ENCODE data around the gene MYO6. TPM values are rescaled to one million over a fixed set of nuclear protein-coding genes. Genes with fewer than 3 reads are reported as not detected.

MYO6 gene
- total and polyA plus RNA-seq, 2 of the 8 experiments (the other 6 are each of a cell fraction or from before 2014, with no cell fraction given): 8.3 to 21.9 TPM

- DNase-seq (ENCODE audit: low read depth in 1 of 2, low spot score in 2 of 2) (no peak), FAIRE-seq (no peak)
- no peaks in the 10 kb centered on the region for H4K20me1 ChIP-seq (replicated peaks in 1 of 2; ENCODE audit: control insufficient read depth in 1 of 2, insufficient read depth in 2 of 2, low read length in 2 of 2)
- no peak overlapping the region for H3K56ac ChIP-seq (replicated peaks; ENCODE audit: insufficient read length, low read depth, low read length)
- 79% methylated on average over 1 of the region's 1 CpG; no CpG with 5 or more reads in 1 of the 2 experiments for WGBS, 2 experiments (ENCODE audit: extremely low coverage in 1 of 2, insufficient coverage in 1 of 2, insufficient read length in 1 of 2, insufficient replicate concordance in 2 of 2, low coverage in 1 of 2, low lambda C conversion rate in 2 of 2, missing lambda C conversion rate in 1 of 2)
- no peaks in the 10 kb centered on the region for H3K23me2 ChIP-seq (ENCODE audit: low read depth, low read length)
- no peaks in the 10 kb centered on the region for H3K36me3 ChIP-seq (ENCODE audit: control insufficient read depth in 2 of 4, insufficient read depth in 4 of 4, low read length in 3 of 4)
- H2BK5ac ChIP-seq (ENCODE audit: low read depth, low read length): no peak overlapping the region
- H4K8ac ChIP-seq (ENCODE audit: extremely low read depth, insufficient read depth, low read length): no peak overlapping the region
- no peak overlapping the region for H2AFZ ChIP-seq (ENCODE audit: low read length)
- H2BK20ac ChIP-seq (ENCODE audit: low read length): no peak overlapping the region
- H2BK15ac ChIP-seq (ENCODE audit: low read length): no peak overlapping the region
- no peaks in the 10 kb centered on the region for H3K27me3 ChIP-seq (replicated peaks in 1 of 4; ENCODE audit: control insufficient read depth in 3 of 4, extremely low read depth in 1 of 4, insufficient read depth in 3 of 4, low read length in 3 of 4)
- H3K23ac ChIP-seq (ENCODE audit: insufficient read length): no peak overlapping the region
- H3K14ac ChIP-seq (ENCODE audit: insufficient read length): no peak overlapping the region
- H2BK12ac ChIP-seq (ENCODE audit: low read depth, low read length): no peak overlapping the region
- H3K4me2 ChIP-seq (ENCODE audit: insufficient read depth in 1 of 2, low read depth in 2 of 2, low read length in 2 of 2): no peak overlapping the region
- H2BK120ac ChIP-seq (replicated peaks; ENCODE audit: low read depth, low read length): no peak overlapping the region
- H3K9ac ChIP-seq (replicated peaks in 1 of 4; ENCODE audit: extremely low read depth in 1 of 4, low read depth in 3 of 4, low read length in 3 of 4): no peak overlapping the region
- CTCF ChIA-PET (ENCODE audit: partially characterized antibody): interaction anchor here (0.7 kb wide), 1 partner anchor 37 kb away, joined by 3 read pairs; no protein-coding TSS in a partner anchor
- no peaks in the 10 kb centered on the region for H3K79me2 ChIP-seq (ENCODE audit: control insufficient read depth in 1 of 2, insufficient read depth in 2 of 2, low read length in 2 of 2)
- no peaks in the 10 kb centered on the region for H3K9me3 ChIP-seq (ENCODE audit: insufficient read depth in 2 of 2, low read depth in 1 of 2, low read length in 1 of 2)
- H4K91ac ChIP-seq (replicated peaks; ENCODE audit: insufficient read length, low read length): no peak overlapping the region
- H3K18ac ChIP-seq (ENCODE audit: extremely low read depth, low read length): no peak overlapping the region
- no peaks in the 10 kb centered on the region for H3K4me1 ChIP-seq (replicated peaks in 1 of 4; ENCODE audit: control insufficient read depth in 3 of 4, insufficient read depth in 4 of 4, low read length in 3 of 4)
- no peak overlapping the region for H3K4me3 ChIP-seq (ENCODE audit: extremely low read depth in 1 of 4, insufficient read depth in 2 of 4, low read depth in 3 of 4, low read length in 4 of 4)
- no peaks in the 10 kb centered on the region for H3K79me1 ChIP-seq (ENCODE audit: low read depth, low read length)
- H4K5ac ChIP-seq (ENCODE audit: insufficient read length, low read depth, low read length): no peak overlapping the region
- no peak overlapping the region for H2AK5ac ChIP-seq (ENCODE audit: low read depth, low read length)
- H3K4ac ChIP-seq (replicated peaks; ENCODE audit: insufficient read length, low read depth, low read length): no peak overlapping the region
- no peak overlapping the region for H3K27ac ChIP-seq (ENCODE audit: low read depth, low read length)
- POLR2A ChIA-PET (ENCODE audit: partially characterized antibody): interaction anchor here (0.6 kb wide), 1 partner anchor 1039 kb away, joined by 4 read pairs; no protein-coding TSS in a partner anchor
- no peak for TF ChIP-seq MAFK (IDR thresholded peaks at IDR 0.05; ENCODE audit: low read depth, low read length)
- TF ChIP-seq CBX5 (IDR thresholded peaks at IDR 0.05; ENCODE audit: low read depth, low read length): no peak
- no peak for TF ChIP-seq SP4 (IDR thresholded peaks at IDR 0.05; ENCODE audit: low read length)
- no peak for TF ChIP-seq FOSL1 (IDR thresholded peaks at IDR 0.05; ENCODE audit: insufficient read depth, low read depth, low read length)
- no peak for TF ChIP-seq E2F6 (IDR thresholded peaks at IDR 0.05)
- no peak for TF ChIP-seq GTF2F1 (IDR thresholded peaks at IDR 0.05; ENCODE audit: borderline replicate concordance, low read depth, low read length)
- TF ChIP-seq CTCF (IDR thresholded peaks at IDR 0.05; ENCODE audit: control extremely low read depth in 1 of 3, insufficient read depth in 1 of 3, low read depth in 1 of 3, low read length in 3 of 3): no peak
Measured at GRCh38 chr6:75856902-75857301, 107.9 kb downstream of the MYO6 start.

Measured in H1 (cell line).